HG02759 (cell line): ENCODE results near the gene PF4V1.

Source experiments
- ATAC-seq: cut with Tn5 transposase; IDR thresholded peaks from one replicate; pipeline ENCODE4 v1.9.1; 2021; ENCODE audit warnings: mild to moderate bottlenecking, moderate library complexity; ENCODE audit not compliant: unreplicated experiment

PF4V1 gene

GRCh38 chr4:73844806-73845205 lies 8.3 kb upstream of the PF4V1 start:
- no peak for ATAC-seq

- no peak for ATAC-seq
Observed at GRCh38 chr4:73847526-73848182, 5.4 kb upstream of the PF4V1 start.

- ATAC-seq: no peak
Observed at GRCh38 chr4:73848183-73848777, 4.8 kb upstream of the PF4V1 start.

- no peak for ATAC-seq
Observed at GRCh38 chr4:73850261-73850970, 2.7 kb upstream of the PF4V1 start.

GRCh38 chr4:73851293-73851692 lies 1.8 kb upstream of the PF4V1 start:
- no peak for ATAC-seq

GRCh38 chr4:73852771-73853170 lies 325 bp upstream of the PF4V1 start:
- no peak for ATAC-seq

GRCh38 chr4:73853718-73854473 lies 800 bp downstream of the PF4V1 start:
- ATAC-seq: no peak

GRCh38 chr4:73855406-73855805 lies 2.3 kb downstream of the PF4V1 start:
- no peak for ATAC-seq

GRCh38 chr4:73856518-73856917 lies 3.4 kb downstream of the PF4V1 start:
- ATAC-seq: no peak

GRCh38 chr4:73859614-73860088 lies 6.6 kb downstream of the PF4V1 start:
- no peak for ATAC-seq

- ATAC-seq: no peak
Observed at GRCh38 chr4:73860181-73860580, 7.1 kb downstream of the PF4V1 start.

GRCh38 chr4:73860917-73861316 lies 7.8 kb downstream of the PF4V1 start:
- ATAC-seq: no peak

- ATAC-seq: no peak
Observed at GRCh38 chr4:73862322-73862721, 9.2 kb downstream of the PF4V1 start.

GRCh38 chr4:73864365-73864764 lies 11.3 kb downstream of the PF4V1 start:
- no peak for ATAC-seq

- no peak for ATAC-seq
Observed at GRCh38 chr4:73864961-73865360, 11.9 kb downstream of the PF4V1 start.

GRCh38 chr4:73865431-73866096 lies 12.5 kb downstream of the PF4V1 start:
- no peak for ATAC-seq

GRCh38 chr4:73866246-73866645 lies 13.2 kb downstream of the PF4V1 start:
- ATAC-seq: no peak

- no peak for ATAC-seq
Observed at GRCh38 chr4:73867783-73868182, 14.7 kb downstream of the PF4V1 start.

- ATAC-seq: no peak
Observed at GRCh38 chr4:73868206-73869129, 15.4 kb downstream of the PF4V1 start.
